Fibroblast of lung (primary cell): ENCODE data around the gene PSKH1.

Source experiments
- CTCF ChIP-seq, 2 donors: IDR thresholded peaks in 1 of 2; conservative IDR thresholded peaks in 1 of 2; 1 replicate in 1 of 2; 2 replicates in 1 of 2; pipeline ENCODE4 v1.5.1; 2011 to 2012; ENCODE audit warnings: low read length in 2 of 2, control low read depth in 1 of 2, inconsistent platforms in 1 of 2, low read depth in 1 of 2, mild to moderate bottlenecking in 1 of 2
- EZH2 ChIP-seq: IDR thresholded peaks from 2 replicates; pipeline ENCODE4 v1.5.1; 2012; ENCODE audit warnings: low read length, control low read depth, mild to moderate bottlenecking; ENCODE audit errors: missing control alignments

GRCh38 chr16:67846063-67846319 lies 47.1 kb upstream of the PSKH1 start:
- no peak for TF ChIP-seq CTCF (conservative IDR thresholded peaks at IDR 0.05 in 1 of 2, IDR thresholded peaks at IDR 0.05 in 1 of 2; ENCODE audit: low read depth in 1 of 2, low read length in 2 of 2)
- no peak for TF ChIP-seq EZH2
